ENCODE data around the gene INSM1. TPM values are rescaled to one million over a fixed set of nuclear protein-coding genes. Genes with fewer than 3 reads are reported as not detected.

Gene INSM1
- total and polyA plus RNA-seq, 10 of the 15 experiments (the other 5 are each of a cell fraction or from before 2014, with no cell fraction given) = 0.03 to 0.11 (median 0.04) TPM; not detected in 7

GRCh38 chr20:20411402-20411801, 43.5 kb downstream of the INSM1 start:
- no peak for FAIRE-seq
- Histone ChIP-seq H3K4me3 (no peak overlapping the region), H3K79me2 (ENCODE audit: control insufficient read depth, insufficient read depth, low read length) (no peaks in the 10 kb centered on the region), H3K4me2 (ENCODE audit: control insufficient read depth, insufficient read depth) (no peak overlapping the region), H4K20me1 (ENCODE audit: control insufficient read depth, insufficient read depth) (no peaks in the 10 kb centered on the region), H3K9me3 (replicated peaks; ENCODE audit: control insufficient read depth, insufficient read depth, low read length) (no peaks in the 10 kb centered on the region), H3K4me1 (ENCODE audit: control insufficient read depth, insufficient read depth, low read length) (no peaks in the 10 kb centered on the region), H3K27me3 (replicated peaks in 1 of 2; ENCODE audit: control insufficient read depth in 2 of 2, insufficient read depth in 2 of 2, low read length in 1 of 2) (no peaks in the 10 kb centered on the region), H3K36me3 (ENCODE audit: control insufficient read depth in 2 of 2, insufficient read depth in 2 of 2, low read length in 1 of 2) (no peaks in the 10 kb centered on the region), H3K27ac (ENCODE audit: control insufficient read depth, insufficient read depth) (no peak overlapping the region), H2AFZ (ENCODE audit: control insufficient read depth, low read depth, low read length) (no peak overlapping the region), H3K9ac (ENCODE audit: control insufficient read depth, insufficient read depth, low read length) (no peak overlapping the region)
- TF ChIP-seq FOXK2 (IDR thresholded peaks at IDR 0.05) = no peak
- no peak for TF ChIP-seq BRCA1 (IDR thresholded peaks at IDR 0.05; ENCODE audit: low read depth, low read length)
- no peak for TF ChIP-seq ATF3 (IDR thresholded peaks at IDR 0.05; ENCODE audit: borderline replicate concordance, extremely low read depth, low read depth, low read length)
- TF ChIP-seq ZBTB4 (CRISPR knock-in tag; IDR thresholded peaks at IDR 0.05) = no peak
- no peak for TF ChIP-seq SMC3 (IDR thresholded peaks at IDR 0.05; ENCODE audit: borderline replicate concordance, low read length)
- TF ChIP-seq PKNOX1 (IDR thresholded peaks at IDR 0.05) = no peak
- no peak for TF ChIP-seq ZNF687 (IDR thresholded peaks at IDR 0.05)
- no peak for TF ChIP-seq RUNX3 (IDR thresholded peaks at IDR 0.05; ENCODE audit: low read length)
- TF ChIP-seq TCF3 (IDR thresholded peaks at IDR 0.05; ENCODE audit: borderline replicate concordance, insufficient read depth, low read depth, low read length) = no peak
- TF ChIP-seq MAX (IDR thresholded peaks at IDR 0.05; ENCODE audit: low read depth, low read length) = no peak
- TF ChIP-seq CREB1 (IDR thresholded peaks at IDR 0.05; ENCODE audit: low read depth) = no peak
- TF ChIP-seq ELK1 (IDR thresholded peaks at IDR 0.05; ENCODE audit: low read depth, low read length) = no peak
- TF ChIP-seq POLR2AphosphoS2 (IDR thresholded peaks at IDR 0.05; ENCODE audit: low read depth, low read length) = no peak
- TF ChIP-seq HDGF (IDR thresholded peaks at IDR 0.05) = no peak
- intact Hi-C loops (cut with micrococcal nuclease; ENCODE audit: unreplicated experiment) (no loop called here), in situ Hi-C loops (cut with MboI) (no loop called here)
- ChIA-PET SMC1A (ENCODE audit: uncharacterized antibody, unreplicated experiment) (interaction anchor here (0.6 kb wide), 1 partner anchor 317 kb away, joined by 3 read pairs; no protein-coding TSS in a partner anchor), POLR2A (no interaction called here), CTCF (interaction anchor here (2.4 kb wide), 1 partner anchor 8 kb away, joined by 8 read pairs; no protein-coding TSS in a partner anchor), RAD21 (ENCODE audit: unreplicated experiment) (interaction anchor here (0.8 kb wide), 1 partner anchor 11 kb away, joined by 3 read pairs; no protein-coding TSS in a partner anchor)
- no TSS peak for BruUV-seq (replicated peaks)
- 85% methylated on average over 12 of the region's 12 CpGs for WGBS (ENCODE audit: insufficient coverage, insufficient replicate concordance, low lambda C conversion rate, missing lambda C conversion rate)
- DNase-seq (ENCODE audit: low read depth, low spot score) = no peak
- ATAC-seq = no peak

All from GM12878 (cell line).